ENCODE data around the gene NEURL4.

DNA sequence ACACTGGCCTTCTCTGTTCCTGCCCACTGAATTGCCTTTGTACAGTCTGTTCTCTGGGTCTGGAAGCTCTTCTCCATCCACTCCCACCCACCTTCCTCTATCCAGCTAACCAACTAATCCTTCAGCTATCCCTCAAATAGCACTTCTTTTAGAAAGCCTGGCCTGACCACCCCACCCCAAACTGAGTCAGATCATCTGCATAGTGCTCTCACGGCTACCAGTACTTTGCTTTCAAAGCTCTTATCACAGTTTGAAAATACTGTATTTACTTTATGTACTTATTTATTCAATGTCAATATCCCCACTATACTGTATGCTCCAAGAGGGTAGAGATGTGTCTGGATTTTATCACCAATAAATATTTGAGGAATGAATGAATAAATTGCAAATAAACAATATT lies 62.4 kb downstream of the NEURL4 start:
- TF ChIP-seq POLR2AphosphoS5 (IDR thresholded peaks at IDR 0.05), result no peak
- TF ChIP-seq, protein P1, sequence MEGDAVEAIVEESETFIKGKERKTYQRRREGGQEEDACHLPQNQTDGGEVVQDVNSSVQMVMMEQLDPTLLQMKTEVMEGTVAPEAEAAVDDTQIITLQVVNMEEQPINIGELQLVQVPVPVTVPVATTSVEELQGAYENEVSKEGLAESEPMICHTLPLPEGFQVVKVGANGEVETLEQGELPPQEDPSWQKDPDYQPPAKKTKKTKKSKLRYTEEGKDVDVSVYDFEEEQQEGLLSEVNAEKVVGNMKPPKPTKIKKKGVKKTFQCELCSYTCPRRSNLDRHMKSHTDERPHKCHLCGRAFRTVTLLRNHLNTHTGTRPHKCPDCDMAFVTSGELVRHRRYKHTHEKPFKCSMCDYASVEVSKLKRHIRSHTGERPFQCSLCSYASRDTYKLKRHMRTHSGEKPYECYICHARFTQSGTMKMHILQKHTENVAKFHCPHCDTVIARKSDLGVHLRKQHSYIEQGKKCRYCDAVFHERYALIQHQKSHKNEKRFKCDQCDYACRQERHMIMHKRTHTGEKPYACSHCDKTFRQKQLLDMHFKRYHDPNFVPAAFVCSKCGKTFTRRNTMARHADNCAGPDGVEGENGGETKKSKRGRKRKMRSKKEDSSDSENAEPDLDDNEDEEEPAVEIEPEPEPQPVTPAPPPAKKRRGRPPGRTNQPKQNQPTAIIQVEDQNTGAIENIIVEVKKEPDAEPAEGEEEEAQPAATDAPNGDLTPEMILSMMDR (IDR thresholded peaks at IDR 0.05), result no peak
- no peak for TF ChIP-seq POLR2A (IDR thresholded peaks at IDR 0.05)

Measured in gastroesophageal sphincter (tissue), 3 donors.